BE2C (cell line): Measurements from ENCODE around the gene RPP40.

ENCODE experiments used
- DNase-seq: peaks from one replicate; pipeline ENCODE4 v3.0.0-alpha.2; 2020
- H3K27me3 ChIP-seq: fragments of 250-450 bp; sonication (Bioruptor Pico); 2 replicates; pipeline ENCODE4 v1.5.1; 2020; ENCODE audit warnings: mild to moderate bottlenecking
- H3K36me3 ChIP-seq: fragments of 250-450 bp; sonication (Bioruptor Pico); 2 replicates; pipeline ENCODE4 v1.5.1; 2020; ENCODE audit warnings: mild to moderate bottlenecking
- H3K4me1 ChIP-seq: fragments of 250-450 bp; sonication (Bioruptor Pico); 2 replicates; pipeline ENCODE4 v1.5.1; 2020
- H3K4me3 ChIP-seq: 2 replicates; pipeline ENCODE4 v1.5.1; 2011; ENCODE audit warnings: low read depth, low read length
- H3K9me3 ChIP-seq: fragments of 250-450 bp; sonication (Bioruptor Pico); 2 replicates; pipeline ENCODE4 v1.5.1; 2020
- TF ChIP-seq, protein P1 (sequence below): IDR thresholded peaks from 2 replicates; pipeline ENCODE4 v1.5.1; 2012; ENCODE audit warnings: mild to moderate bottlenecking, low read depth, low read length

RPP40 gene

DNA sequence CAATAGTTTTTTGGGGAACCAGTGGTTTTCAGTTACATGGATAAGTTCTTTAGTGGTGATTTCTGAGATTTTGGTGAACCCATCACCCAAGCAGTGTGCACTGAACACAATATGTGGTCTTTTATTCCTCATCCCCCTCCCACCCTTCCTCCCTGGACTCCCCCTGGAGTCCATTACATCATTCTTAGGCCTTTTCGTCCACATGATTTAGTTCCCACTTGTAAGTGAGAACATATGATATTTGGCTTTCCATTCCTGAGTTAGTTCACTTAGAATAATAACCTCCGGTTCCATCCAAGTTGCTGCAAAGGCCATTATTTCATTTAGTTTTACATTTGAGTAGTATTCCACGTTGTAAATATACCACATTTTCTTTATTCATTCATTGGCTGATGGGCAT is 28.3 kb downstream of the RPP40 start:
- Histone ChIP-seq H3K36me3 (no peaks in the 10 kb centered on the region), H3K4me3 (no peak overlapping the region), H3K4me1 (no peaks in the 10 kb centered on the region), H3K27me3 (no peaks in the 10 kb centered on the region), H3K9me3 (no peaks in the 10 kb centered on the region)
- no peak for DNase-seq
- TF ChIP-seq, protein P1, sequence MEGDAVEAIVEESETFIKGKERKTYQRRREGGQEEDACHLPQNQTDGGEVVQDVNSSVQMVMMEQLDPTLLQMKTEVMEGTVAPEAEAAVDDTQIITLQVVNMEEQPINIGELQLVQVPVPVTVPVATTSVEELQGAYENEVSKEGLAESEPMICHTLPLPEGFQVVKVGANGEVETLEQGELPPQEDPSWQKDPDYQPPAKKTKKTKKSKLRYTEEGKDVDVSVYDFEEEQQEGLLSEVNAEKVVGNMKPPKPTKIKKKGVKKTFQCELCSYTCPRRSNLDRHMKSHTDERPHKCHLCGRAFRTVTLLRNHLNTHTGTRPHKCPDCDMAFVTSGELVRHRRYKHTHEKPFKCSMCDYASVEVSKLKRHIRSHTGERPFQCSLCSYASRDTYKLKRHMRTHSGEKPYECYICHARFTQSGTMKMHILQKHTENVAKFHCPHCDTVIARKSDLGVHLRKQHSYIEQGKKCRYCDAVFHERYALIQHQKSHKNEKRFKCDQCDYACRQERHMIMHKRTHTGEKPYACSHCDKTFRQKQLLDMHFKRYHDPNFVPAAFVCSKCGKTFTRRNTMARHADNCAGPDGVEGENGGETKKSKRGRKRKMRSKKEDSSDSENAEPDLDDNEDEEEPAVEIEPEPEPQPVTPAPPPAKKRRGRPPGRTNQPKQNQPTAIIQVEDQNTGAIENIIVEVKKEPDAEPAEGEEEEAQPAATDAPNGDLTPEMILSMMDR = no peak

DNA sequence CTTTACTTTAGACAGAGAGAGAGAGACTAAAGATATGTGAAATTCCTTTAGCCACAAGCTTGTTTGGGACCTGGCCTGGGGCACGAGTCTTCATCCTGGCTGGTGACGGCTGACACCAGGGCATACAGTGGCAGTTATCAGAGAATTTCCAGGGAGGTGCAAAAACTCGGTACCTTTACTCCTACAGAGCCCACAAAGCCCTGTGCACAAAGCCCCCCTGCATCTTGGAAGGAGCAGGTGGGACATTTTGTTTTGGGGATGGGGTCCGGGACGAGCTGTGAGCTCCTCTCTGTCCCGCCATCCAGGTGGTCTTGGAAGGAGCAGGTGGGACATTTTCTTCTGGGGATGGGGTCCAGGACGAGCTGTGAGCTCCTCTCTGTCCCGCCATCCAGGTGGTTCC is 28.9 kb downstream of the RPP40 start:
- Histone ChIP-seq H3K36me3 (no peaks in the 10 kb centered on the region), H3K27me3 (no peaks in the 10 kb centered on the region), H3K4me3 (no peak overlapping the region), H3K9me3 (no peaks in the 10 kb centered on the region), H3K4me1 (no peaks in the 10 kb centered on the region)
- DNase-seq = no peak
- TF ChIP-seq, protein P1 = no peak

DNA sequence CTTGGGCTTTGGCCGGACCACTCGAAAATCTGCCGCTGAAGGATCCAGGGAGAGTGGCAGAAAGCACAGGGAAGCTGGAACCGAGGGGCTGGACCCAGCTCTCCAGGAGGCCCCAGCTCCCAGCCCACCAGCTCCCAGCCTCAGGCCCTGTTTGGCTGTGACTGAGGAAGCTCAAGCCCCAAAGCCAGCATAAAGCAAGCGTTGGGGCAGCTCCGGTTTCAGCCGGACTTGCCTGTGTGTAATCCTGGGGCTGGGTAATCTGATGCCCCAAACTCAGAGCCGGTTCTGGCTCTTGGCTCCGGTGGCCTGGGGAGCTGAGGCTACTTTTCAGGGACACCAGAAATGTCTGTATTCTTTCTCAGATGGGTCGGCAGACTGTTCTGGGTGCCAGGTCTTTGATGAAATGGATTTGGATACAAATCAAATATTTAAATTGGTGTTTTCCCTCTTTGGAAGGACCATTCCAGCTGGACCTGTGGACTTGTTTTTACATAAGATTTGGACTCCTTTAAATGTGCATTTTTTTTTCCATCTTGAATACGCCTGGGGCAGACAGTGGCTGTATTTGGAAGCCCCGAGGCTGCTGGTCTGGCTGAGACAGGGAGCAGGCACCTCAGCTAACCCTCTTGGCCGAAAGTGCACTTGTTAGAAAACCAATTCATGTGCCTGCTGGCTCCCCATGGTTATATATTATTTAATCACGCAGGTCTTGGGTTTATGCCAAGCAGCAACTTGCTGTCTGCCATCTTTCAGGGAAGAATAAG is 29.7 kb downstream of the RPP40 start:
- Histone ChIP-seq H3K9me3 (no peaks in the 10 kb centered on the region), H3K27me3 (no peaks in the 10 kb centered on the region), H3K4me1 (no peaks in the 10 kb centered on the region), H3K36me3 (no peaks in the 10 kb centered on the region), H3K4me3 (no peak overlapping the region)
- TF ChIP-seq, protein P1 = no peak
- no peak for DNase-seq

DNA sequence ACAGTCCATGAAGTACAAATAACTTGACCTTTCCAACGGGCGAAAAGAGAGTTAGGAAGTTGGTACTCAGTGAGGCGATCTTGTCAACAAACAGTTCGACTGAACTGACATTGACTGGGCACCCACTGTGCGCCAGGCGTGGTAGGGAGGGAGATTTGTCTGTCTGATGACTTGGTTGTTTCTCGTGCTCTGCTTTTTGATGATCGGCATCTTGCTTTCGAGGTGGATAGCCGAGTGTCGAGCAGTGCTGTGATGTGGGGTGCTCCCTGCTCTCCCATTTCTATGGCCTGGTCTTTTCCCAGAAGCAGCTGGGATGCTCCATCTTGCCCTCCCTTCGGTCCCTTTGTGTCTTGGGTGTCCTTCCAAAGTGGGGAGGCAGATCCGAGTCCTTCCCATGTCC is 30.4 kb downstream of the RPP40 start:
- no peaks in the 10 kb centered on the region for H3K27me3 ChIP-seq
- no peaks in the 10 kb centered on the region for H3K4me1 ChIP-seq
- H3K4me3 ChIP-seq = no peak overlapping the region
- no peaks in the 10 kb centered on the region for H3K9me3 ChIP-seq
- no peak for DNase-seq
- H3K36me3 ChIP-seq = no peaks in the 10 kb centered on the region
- TF ChIP-seq, protein P1 = no peak

DNA sequence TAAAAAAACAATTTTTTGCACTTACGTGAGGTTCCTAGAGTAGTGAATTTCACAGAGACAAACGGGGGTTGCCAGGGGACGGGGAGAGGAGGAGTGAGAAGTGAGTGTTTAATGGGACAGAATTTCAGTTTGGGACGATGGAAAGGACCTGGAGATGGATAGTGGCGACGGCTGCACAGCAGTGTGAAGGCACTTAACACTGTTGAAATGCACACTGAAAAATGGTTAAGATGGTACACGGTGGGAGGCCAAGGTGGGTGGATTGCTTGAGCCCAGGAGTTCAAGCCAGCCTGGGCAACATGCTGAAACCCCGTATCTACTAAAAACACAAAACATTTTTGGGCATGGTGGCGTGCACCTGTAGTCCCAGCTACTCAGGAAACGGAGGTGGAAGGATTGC is 31.4 kb downstream of the RPP40 start:
- no peak for DNase-seq
- Histone ChIP-seq H3K36me3 (no peaks in the 10 kb centered on the region), H3K4me1 (no peaks in the 10 kb centered on the region), H3K9me3 (no peaks in the 10 kb centered on the region), H3K4me3 (no peak overlapping the region), H3K27me3 (no peaks in the 10 kb centered on the region)
- TF ChIP-seq, protein P1 = no peak

DNA sequence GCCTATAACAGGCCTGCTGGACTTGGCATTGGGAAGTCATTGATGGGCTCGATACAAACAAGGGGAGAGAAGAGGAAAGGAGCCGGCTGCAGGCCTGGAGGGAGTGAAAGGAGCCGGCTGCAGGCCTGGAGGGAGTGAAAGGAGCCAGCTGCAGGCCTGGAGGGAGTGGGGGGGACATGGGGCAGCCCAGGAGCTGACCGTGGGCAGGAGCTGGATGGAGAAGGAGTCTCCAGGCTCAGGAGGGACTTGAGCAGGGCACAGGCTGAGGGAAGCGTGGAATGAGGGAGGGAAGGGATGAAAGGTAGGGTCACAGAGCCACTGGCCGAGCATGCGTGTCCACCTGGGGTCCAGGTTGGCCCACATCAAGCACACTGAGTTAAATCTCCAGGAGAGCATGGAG is 32.0 kb downstream of the RPP40 start:
- TF ChIP-seq, protein P1 = no peak
- DNase-seq = no peak
- Histone ChIP-seq H3K36me3 (no peaks in the 10 kb centered on the region), H3K4me1 (no peaks in the 10 kb centered on the region), H3K4me3 (no peak overlapping the region), H3K9me3 (no peaks in the 10 kb centered on the region), H3K27me3 (no peaks in the 10 kb centered on the region)
